IMR-90 (cell line): ENCODE results near the gene ZACN.

Experiments
- BHLHE40 ChIP-seq: fragments of 150-350 bp; IDR thresholded peaks from 2 replicates; pipeline ENCODE4 v1.6.1; 2016; ENCODE audit warnings: mild to moderate bottlenecking, low read depth, low read length
- CEBPB ChIP-seq: IDR thresholded peaks from 2 replicates; pipeline ENCODE4 v1.6.1; 2012; ENCODE audit warnings: low read depth, low read length, improper control_type of control experiment
- CTCF ChIP-seq: conservative IDR thresholded peaks from 2 replicates; pipeline ENCODE4 v1.5.1; 2012; ENCODE audit warnings: mild to moderate bottlenecking, low read depth, low read length, improper control_type of control experiment
- MAFK ChIP-seq: IDR thresholded peaks from 2 replicates; pipeline ENCODE4 v1.6.1; 2012; ENCODE audit warnings: low read depth, low read length, improper control_type of control experiment
- POLR2A ChIP-seq: IDR thresholded peaks from 2 replicates; pipeline ENCODE4 v1.6.1; 2012; ENCODE audit warnings: mild to moderate bottlenecking, low read depth, low read length
- RAD21 ChIP-seq: IDR thresholded peaks from 2 replicates; pipeline ENCODE4 v1.6.1; 2012; ENCODE audit warnings: low read length, improper control_type of control experiment
- RFX5 ChIP-seq: IDR thresholded peaks from 2 replicates; pipeline ENCODE4 v1.8.0; 2012; ENCODE audit warnings: low read depth, mild to moderate bottlenecking, low read length, moderate library complexity

DNA sequence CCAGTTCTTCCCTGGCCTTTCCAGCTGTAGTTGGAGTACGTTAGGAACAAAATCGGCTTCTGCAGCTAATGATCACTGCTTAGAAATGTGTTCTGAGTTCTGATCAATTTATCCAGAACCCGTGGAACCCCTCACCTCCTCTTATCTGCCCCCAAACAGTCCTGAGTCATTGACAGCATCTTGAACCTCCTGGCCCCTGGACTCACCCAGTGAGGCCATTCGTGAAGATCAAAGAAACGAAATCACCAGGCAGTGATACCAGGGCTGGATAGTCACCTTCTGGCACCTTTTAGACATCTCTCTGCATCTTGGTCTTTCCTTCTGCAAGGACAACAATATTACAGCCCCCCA lies 41.7 kb downstream of the ZACN start:
- TF ChIP-seq CTCF (no peak), POLR2A (no peak), BHLHE40 (no peak), MAFK (no peak), RFX5 (no peak), RAD21 (no peak), CEBPB (no peak)
